Measurements from ENCODE around the gene FN1.

FN1 gene

GRCh38 chr2:215435870-215436704 lies at the start of gene FN1:
FN1 (minus strand) TSS chr2:215436068; CDS start chr2:215435802, 266 bp downstream.
- DNase-seq, result peak; percentile 86

GRCh38 chr2:215485032-215485431 lies 49.2 kb upstream of the FN1 start:
- no peak for DNase-seq

- no peak for DNase-seq
Observed at GRCh38 chr2:215484570-215484969, 48.7 kb upstream of the FN1 start.

DNA sequence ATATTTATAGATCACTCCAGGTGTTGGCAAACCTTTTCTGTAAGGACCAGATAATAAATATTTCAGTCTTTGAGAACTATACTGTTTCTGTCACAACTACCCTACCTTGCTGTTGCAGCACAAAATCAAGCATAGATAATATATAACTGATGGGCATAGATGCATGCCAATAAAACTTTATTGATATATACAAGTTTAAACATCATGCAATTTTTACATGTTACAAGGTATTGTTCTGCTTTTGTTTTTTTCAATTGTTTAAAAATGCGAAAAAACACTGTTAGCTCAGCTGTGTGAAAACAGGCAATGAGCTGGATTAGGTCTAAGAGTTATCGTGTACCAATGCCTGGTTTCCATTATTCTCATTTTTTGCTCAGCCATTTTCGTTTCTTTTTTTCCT lies 47.6 kb upstream of the FN1 start:
- no peak for DNase-seq

DNA sequence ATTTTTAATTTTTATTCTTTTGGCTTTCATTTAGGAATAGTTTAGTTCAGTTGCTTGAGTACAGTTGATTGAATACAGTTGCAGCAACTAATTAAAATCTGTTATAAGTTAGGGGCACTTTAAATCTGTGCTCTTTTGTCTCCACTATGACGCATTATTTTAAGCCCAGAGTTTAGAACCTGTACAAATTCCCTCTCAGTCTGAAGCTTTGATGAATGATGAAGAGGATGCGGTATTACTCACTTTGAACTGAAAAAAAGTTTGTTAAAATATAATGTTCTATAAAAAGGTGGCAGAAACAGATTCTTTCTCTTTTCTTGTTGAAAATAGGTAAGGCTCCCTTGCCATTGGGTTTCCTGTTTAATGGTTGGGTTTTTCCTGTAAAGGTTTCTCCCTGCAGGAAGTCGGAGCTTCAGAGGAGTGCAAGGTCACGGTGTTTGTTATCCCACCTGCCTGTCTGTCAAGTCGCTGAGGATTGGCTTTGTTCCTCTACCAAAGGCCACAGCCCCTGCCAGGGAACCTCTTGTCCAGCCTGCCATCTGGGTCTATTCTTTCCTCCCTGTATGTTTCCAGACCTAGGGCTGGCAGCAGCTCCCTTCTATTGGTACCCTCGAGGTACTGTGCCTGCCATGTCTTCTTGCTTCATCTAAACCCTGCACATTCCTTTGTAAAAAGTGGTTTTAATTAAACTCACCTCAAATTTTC lies 43.8 kb upstream of the FN1 start:
- no peak for DNase-seq

DNA sequence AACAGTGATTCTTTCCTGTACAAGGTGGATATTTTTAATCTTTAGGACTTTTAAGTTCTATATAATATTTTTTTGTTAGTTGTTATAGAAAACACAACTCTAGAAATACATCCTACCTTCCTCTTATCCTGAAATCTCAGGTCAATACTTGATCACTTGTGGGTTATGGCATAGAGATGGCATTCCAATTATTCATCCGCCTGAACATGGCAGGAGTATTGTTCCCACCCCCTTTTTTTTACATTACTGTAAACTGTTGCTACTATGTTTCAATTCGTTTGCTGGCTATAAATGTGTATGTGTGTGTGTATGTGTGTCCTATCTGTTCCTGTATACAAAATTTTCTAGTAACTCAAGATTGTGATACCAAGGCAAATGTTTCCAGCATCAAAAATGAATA lies 43.3 kb upstream of the FN1 start:
- no peak for DNase-seq

GRCh38 chr2:215476424-215476823 lies 40.6 kb upstream of the FN1 start:
- no peak for DNase-seq

DNA sequence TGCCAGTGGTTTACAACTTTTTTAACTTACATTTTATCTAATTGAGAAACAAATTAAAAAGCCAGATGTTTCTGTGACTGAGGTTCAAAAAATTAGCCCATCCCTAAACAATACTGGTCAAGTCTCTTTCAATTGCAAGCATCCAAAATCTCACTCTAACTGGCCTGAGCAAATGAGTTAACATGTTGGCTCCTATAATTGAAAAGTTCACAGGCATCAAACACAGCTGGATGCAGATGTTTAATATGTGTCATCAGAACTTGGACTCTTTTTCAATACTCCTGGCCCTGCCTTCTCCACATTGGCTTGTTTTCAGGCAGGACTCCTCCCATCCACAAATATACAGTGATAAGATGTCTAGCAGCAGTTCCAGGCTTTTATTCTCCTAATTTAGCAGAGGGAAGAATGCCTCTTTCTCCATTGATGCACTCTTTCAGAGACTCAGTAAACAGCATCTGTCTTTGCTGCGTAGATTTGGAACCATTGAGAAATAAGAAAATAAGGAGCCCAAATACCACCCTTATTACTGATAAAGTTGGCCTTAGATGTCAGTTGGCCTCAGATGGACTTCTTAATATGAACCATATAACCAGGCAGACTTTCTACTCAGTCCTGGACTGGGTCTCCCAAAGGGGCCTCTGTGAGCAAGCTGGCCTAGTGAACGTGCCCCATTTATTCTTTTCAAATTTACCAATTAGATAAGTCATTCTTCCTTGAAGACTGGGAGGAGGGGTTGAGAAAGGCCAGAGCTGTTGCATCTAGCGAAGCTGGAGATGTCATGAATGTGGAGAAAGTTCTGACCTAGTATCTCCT lies 30.4 kb upstream of the FN1 start:
- DNase-seq, result no peak

DNA sequence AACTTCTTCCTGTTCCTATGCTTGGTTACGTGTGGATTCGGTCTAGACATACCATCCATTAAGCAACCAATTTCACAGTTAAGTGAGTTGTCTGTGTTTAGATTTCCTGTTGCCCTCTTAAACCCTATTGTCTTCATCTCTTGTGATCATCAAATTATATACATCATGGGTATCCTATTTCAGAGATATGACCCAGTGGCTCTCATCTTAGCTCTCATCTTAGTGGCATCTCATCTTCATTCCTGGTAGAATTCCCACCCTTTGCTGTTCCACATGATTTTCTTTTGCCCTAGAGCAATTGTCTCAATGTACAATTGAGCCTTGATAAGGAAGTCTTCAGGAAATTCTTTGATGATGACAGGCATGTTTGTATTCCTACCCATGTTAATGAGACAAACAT lies 29.4 kb upstream of the FN1 start:
- DNase-seq, result no peak

GRCh38 chr2:215461836-215462532 lies 26.1 kb upstream of the FN1 start:
- no peak for DNase-seq

GRCh38 chr2:215460682-215461382 lies 25.0 kb upstream of the FN1 start:
- DNase-seq, result no peak

DNA sequence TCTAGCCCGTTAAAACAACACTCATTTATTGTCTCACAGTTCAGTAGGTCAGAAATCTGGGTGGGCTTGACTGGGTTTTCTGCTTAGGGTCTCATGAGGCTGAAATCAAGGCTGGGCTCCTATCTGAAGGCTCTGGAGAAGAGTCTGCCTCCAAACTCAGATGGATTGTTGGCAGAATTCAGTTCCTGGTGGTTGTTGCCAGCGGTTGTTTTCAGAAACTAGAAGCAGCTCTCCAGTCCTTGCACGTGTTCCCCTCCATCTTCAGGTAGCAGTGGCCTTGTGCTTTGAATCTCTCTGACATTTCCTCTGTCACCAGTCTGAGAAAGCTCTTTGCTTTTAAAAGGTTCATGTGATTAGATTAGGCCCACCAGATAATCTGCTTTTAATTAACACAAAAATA lies 20.1 kb upstream of the FN1 start:
- DNase-seq, result no peak

GRCh38 chr2:215454519-215455246 lies 18.8 kb upstream of the FN1 start:
- DNase-seq, result peak; percentile 28

DNA sequence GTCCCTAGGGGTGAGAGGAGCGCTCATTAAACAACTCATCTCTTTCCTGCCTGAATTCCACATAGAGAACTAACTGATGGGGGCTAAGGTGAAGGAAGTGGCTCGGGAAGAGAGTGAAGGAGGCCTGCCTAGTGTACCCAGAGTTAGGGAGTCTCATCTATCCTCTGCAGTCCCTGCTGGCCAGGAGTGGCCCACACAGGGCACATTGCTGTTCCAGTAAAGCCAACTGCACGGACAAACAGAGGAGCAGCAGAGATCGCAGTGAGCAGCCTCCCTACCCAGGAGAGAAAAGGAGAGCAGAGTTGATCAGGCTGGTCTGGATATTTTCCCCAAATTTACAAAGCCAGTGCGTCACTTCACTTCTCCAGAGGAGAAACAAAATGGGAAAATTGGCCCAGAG lies 16.9 kb upstream of the FN1 start:
- DNase-seq, result no peak

GRCh38 chr2:215451012-215451756 lies 15.3 kb upstream of the FN1 start:
- no peak for DNase-seq

DNA sequence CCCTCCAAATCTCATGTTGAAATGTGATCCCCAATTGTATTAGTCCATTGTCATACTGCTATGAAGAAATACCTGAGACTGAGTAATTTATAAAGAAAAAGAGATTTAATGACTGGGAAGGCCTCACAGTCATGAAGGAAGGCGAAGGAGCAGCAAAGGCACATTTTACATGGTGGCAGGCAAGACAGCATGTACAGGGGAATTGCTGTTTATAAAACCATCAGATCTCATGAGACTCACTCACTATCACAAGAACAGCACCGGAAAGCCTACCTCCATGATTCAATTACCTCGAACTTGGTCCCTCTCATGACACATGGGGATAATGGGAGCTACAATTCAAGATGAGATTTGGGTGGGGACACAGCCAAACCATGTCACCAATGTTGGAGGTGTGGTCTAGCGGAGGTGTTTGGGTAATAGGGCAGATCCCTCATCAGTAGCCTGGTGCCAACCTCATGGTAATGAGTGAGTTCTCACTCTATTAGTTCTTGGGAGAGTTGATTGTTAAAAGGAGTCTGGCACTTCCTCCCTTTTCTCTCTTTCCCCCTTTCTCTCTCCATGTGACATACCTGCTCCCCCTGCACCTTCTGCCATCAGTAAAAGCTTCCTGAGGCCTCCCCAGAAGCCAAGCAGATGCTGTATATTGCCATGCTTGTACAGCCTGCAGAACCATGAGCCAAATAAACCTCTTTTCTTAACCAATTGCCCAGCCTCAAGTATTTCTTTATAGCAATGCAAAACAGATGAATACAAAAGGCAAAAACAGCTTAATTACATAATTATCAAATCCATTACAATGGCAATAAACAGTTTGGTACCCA lies 14.5 kb upstream of the FN1 start:
- DNase-seq, result no peak

GRCh38 chr2:215447673-215448081 lies 11.8 kb upstream of the FN1 start:
- DNase-seq, result no peak

DNA sequence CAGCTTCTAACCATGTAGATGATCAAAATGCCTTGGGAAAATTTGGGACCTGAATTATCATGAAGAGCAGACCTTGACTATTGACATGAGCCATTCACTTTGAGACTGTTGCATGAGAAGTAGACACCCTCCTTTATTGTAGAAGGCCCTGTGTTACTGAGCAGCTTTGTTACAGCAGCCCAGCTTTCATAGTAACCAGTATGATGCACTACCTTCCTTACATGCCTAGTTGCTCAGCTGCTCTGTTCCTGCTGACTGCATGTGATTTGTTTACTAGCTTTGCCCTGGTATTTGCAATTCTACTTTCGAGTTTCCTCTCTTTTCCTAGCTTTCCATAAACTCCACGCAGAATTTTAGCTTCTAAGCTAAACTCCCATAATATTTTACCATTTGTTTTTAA lies 11.2 kb upstream of the FN1 start:
- DNase-seq, result no peak

DNA sequence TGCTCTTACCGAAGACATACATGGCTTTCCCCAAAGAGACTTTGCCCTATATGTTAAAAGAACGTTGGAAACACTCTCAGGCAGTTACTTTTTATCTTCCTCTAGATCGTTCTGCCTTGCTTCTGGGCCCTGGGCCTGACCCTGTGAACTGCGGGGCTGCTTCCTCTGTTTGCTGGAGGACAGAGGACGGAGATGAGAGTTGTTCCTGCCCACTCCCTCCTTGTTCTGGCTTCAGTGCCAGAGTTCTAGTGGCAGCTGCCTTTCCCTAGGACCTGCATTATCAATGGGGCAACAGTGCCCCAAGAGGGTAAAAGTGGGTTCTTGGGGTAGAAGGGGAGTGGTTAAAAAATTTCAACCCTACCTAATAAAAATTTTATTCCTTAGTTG lies 6.5 kb upstream of the FN1 start:
- DNase-seq, result no peak

Data from inflammatory macrophage treated with lipopolysaccharide for 4 hours (primary cell).